Fibroblast of the aortic adventitia (primary cell): ENCODE data around the gene FEM1C. TPM values are rescaled to one million over a fixed set of nuclear protein-coding genes. Genes with fewer than 3 reads are reported as not detected.

Source experiments
- DNase-seq: peaks from one replicate; pipeline ENCODE4 v3.0.0-alpha.2; 2010; ENCODE audit warnings: low read depth
- H3K4me3 ChIP-seq: 2 replicates; pipeline ENCODE4 v1.5.1; 2011; ENCODE audit warnings: low read depth, mild to moderate bottlenecking, control low read depth, low read length, moderate library complexity
- CTCF ChIP-seq: IDR thresholded peaks from 2 replicates; pipeline ENCODE4 v1.5.1; 2011; ENCODE audit warnings: mild to moderate bottlenecking, low read length, control low read depth, inconsistent platforms; ENCODE audit not compliant: insufficient read depth
- total RNA-seq: library from RNA; depleted of rRNA; stranded (reverse); fragments of >200 nt; gene quantifications from 2 replicates; pipeline ENCODE4 v1.2.3, GENCODE V29; 2012; ENCODE audit warnings: low replicate concordance

FEM1C gene
- total RNA-seq, 1 donor = 31.7 TPM

GRCh38 chr5:115531380-115531779 is 13.2 kb downstream of the FEM1C start:
- TF ChIP-seq CTCF = no peak
- DNase-seq = no peak
- H3K4me3 ChIP-seq = no peak overlapping the region

GRCh38 chr5:115530426-115530825 is 14.1 kb downstream of the FEM1C start:
- TF ChIP-seq CTCF = no peak
- peak overlapping the region; percentile 7 for H3K4me3 ChIP-seq
- peak; percentile 55 for DNase-seq

- H3K4me3 ChIP-seq = no peak overlapping the region
- DNase-seq = no peak
- TF ChIP-seq CTCF = no peak
Measured at GRCh38 chr5:115526604-115527003, 18.0 kb downstream of the FEM1C start.

GRCh38 chr5:115524199-115524847 is 20.3 kb downstream of the FEM1C start:
- H3K4me3 ChIP-seq = no peak overlapping the region
- no peak for TF ChIP-seq CTCF
- DNase-seq = no peak

GRCh38 chr5:115522832-115523403 is 21.7 kb downstream of the FEM1C start:
- TF ChIP-seq CTCF = no peak
- DNase-seq = no peak
- H3K4me3 ChIP-seq = no peak overlapping the region

GRCh38 chr5:115520191-115520590 is 24.4 kb downstream of the FEM1C start:
- no peak for DNase-seq
- no peak overlapping the region for H3K4me3 ChIP-seq
- no peak for TF ChIP-seq CTCF

- no peak for DNase-seq
- no peak for TF ChIP-seq CTCF
- H3K4me3 ChIP-seq = no peak overlapping the region
Measured at GRCh38 chr5:115516372-115516771, 28.2 kb downstream of the FEM1C start.
